HG03175 (cell line): ENCODE data around the gene KCNE1.
A peak's percentile ranks its signal among the peaks of the same experiment; 100 is the strongest.
"Not testable (repeated sequence)": the region's sequence is repeated elsewhere in the genome, so short reads cannot be mapped to it uniquely, and the experiment has no call there.

Experiments
- ATAC-seq: cut with Tn5 transposase; IDR thresholded peaks from one replicate; pipeline ENCODE4 v1.9.1; 2021; ENCODE audit warnings: mild to moderate bottlenecking, moderate library complexity; ENCODE audit not compliant: unreplicated experiment

Gene KCNE1

GRCh38 chr21:34514576-34515115 lies 2.6 kb upstream of the KCNE1 start:
- ATAC-seq, result no peak

- no peak for ATAC-seq
Measured at GRCh38 chr21:34513129-34513675, 1.2 kb upstream of the KCNE1 start.

GRCh38 chr21:34511181-34511580 lies 829 bp downstream of the KCNE1 start:
- ATAC-seq, result no peak

GRCh38 chr21:34510148-34511142 lies 1.6 kb downstream of the KCNE1 start:
- peak; percentile 59 for ATAC-seq

- no peak for ATAC-seq
Measured at GRCh38 chr21:34509151-34509550, 2.9 kb downstream of the KCNE1 start.

GRCh38 chr21:34504595-34504994 lies 7.4 kb downstream of the KCNE1 start:
- ATAC-seq, result no peak

GRCh38 chr21:34502480-34503106 lies 9.4 kb downstream of the KCNE1 start:
- ATAC-seq, result no peak

- ATAC-seq, result no peak
Measured at GRCh38 chr21:34501716-34502115, 10.3 kb downstream of the KCNE1 start.

- no peak for ATAC-seq
Measured at GRCh38 chr21:34500191-34500590, 11.8 kb downstream of the KCNE1 start.

- ATAC-seq, result no peak
Measured at GRCh38 chr21:34499116-34499515, 12.9 kb downstream of the KCNE1 start.

- ATAC-seq, result no peak
Measured at GRCh38 chr21:34498623-34499022, 13.4 kb downstream of the KCNE1 start.

GRCh38 chr21:34483854-34484253 lies 28.2 kb downstream of the KCNE1 start:
- not testable (repeated sequence) for ATAC-seq

- not testable (repeated sequence) for ATAC-seq
Measured at GRCh38 chr21:34483435-34483834, 28.6 kb downstream of the KCNE1 start.

- ATAC-seq, result not testable (repeated sequence)
Measured at GRCh38 chr21:34467333-34467732, 44.7 kb downstream of the KCNE1 start.

GRCh38 chr21:34459426-34459825 lies 52.6 kb downstream of the KCNE1 start:
- not testable (repeated sequence) for ATAC-seq

GRCh38 chr21:34458266-34458665 lies 53.7 kb downstream of the KCNE1 start:
- ATAC-seq, result not testable (repeated sequence)

GRCh38 chr21:34456180-34456579 lies 55.8 kb downstream of the KCNE1 start:
- ATAC-seq, result not testable (repeated sequence)

GRCh38 chr21:34455628-34456027 lies 56.4 kb downstream of the KCNE1 start:
- not testable (repeated sequence) for ATAC-seq

GRCh38 chr21:34447018-34447417 lies 65.0 kb downstream of the KCNE1 start:
- ATAC-seq, result not testable (repeated sequence)

GRCh38 chr21:34443486-34443885 lies 68.5 kb downstream of the KCNE1 start:
- ATAC-seq, result not testable (repeated sequence)

- not testable (repeated sequence) for ATAC-seq
Measured at GRCh38 chr21:34429710-34430109, 82.3 kb downstream of the KCNE1 start.
